ENCODE data around the gene KCNB1.
"Not testable (repeated sequence)": the region's sequence is repeated elsewhere in the genome, so short reads cannot be mapped to it uniquely, and the experiment has no call there.

The KCNB1 gene

DNA sequence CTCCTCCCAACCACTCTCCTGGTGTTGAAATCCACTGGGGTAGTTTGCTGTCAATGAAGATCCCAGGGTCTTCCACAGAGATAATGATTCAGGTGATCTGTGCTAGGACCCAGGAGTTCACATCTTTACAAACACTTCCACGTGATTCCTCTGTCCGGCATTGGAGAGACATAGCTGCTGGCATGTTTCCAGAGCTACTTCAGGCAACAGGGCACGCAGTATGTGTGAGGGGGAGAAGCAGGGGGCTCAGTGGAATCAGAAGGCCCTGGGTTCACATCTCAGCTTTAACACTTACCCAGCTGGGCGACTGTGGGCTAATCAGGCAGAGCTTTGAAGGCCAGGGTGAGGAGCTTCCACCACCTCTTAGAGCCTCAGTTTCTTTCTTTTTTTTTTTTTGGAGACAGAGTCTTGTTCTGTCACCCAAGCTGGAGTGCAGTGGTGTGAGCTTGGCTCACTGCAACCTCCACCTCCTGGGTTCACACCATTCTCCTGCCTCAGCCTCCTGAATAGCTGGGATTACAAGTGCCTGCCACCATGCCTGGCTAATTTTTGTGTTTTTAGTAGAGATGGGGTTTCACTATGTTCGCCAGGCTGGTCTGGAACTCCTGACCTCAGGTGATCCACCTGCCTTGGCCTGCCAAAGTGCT is 72.4 kb downstream of the KCNB1 start:
- not testable (repeated sequence) for DNase-seq (ENCODE audit: low spot score)

DNA sequence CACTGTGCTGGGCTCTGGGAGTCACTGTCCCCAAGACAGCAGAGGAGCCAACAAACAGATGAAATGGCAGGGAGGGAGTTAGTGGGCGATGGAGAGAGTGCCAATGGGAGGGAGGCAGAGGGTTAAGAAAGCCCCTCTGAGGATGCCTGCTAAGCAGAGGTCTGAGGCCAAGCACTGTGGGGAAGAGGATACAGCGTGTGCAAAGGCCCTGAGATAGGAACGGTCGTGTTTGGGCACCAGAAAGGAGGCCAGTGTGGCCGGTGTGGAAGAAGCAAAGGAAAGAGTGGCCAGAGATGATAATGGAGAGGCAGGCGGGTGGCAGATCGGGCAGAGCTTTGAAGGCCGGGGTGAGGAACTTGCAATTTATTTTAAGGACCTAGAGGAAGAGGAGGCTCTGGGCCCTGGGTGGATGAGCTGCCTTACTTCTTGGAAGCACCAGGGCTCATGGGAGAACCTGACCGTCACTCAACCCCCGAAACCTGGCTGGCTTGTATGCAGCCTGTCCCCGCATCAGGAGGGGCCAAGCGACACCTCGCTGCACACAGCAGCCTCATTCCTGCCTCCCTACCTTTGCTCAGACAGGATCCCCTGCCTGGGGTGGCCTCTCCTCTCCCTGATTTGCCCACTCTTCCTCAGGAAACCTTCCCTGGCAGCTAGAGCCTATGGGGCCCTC is 73.0 kb downstream of the KCNB1 start:
- no peak for DNase-seq (ENCODE audit: low spot score)

DNA sequence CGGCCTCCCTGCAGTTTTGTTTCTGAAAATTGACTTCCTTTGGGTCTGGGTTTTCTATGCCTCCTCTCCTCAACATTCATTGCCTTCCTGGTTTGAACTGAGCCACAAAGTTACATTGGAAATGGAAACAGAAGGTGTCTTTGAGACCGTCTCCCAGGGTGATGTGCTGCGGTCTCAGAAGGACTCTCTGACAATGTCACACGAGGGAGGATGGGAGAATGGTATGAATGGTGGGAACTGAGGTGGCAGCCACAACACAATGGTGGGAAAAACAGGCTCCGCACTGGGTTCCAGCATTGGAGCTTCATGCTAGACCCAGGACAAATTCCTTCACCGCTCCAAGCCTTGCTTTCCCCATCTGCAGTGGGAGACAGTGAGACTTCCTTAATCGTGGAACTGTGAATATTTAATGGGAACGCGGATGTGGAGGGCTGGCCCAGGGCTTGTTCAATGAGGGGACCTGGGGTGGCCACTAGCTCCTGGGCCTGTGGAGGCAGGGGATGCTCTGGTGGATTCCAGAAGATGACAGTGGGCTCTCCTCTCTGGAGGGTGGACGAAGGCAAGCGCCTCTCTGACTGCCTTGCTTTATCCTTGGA is 73.9 kb downstream of the KCNB1 start:
- DNase-seq (ENCODE audit: low spot score), result no peak

DNA sequence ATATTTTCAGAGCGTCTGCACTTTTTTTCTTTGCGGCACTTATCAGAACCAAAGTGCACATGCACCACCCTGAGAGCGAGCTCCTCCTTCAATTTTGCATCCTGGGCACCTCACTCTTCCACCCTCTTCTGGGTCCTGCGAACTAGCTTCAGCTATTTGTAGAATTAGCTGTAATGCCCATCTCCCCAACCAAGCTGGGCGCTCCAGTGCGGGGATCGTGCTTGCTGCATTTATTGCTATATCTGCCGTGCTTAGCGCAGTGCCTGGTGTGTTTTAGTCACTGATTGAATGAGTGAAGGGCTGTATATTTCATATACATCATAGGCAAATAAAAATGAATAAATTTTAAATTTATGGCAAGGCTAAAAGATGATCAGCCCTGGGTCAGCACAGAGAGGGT is 75.8 kb downstream of the KCNB1 start:
- no peak for DNase-seq (ENCODE audit: low spot score)

DNA sequence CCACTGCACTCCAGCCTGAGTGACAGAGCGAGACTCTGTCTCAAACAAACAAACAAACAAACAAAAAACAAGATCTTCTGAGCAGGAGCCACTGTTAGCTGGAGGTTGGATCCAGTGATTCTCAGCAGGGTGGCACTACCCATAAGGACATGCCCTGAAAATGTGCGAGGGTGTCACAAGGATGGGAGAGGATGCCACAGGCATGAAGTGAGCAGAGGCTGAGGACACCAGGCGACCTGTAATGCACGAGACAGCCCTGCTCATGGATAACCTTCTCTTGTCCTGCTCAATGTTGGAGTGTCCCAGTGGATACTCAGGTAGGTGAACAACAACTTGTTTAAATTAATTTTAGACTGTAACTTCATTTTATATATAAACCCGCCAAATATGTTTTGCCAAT is 76.8 kb downstream of the KCNB1 start:
- no peak for DNase-seq (ENCODE audit: low spot score)

DNA sequence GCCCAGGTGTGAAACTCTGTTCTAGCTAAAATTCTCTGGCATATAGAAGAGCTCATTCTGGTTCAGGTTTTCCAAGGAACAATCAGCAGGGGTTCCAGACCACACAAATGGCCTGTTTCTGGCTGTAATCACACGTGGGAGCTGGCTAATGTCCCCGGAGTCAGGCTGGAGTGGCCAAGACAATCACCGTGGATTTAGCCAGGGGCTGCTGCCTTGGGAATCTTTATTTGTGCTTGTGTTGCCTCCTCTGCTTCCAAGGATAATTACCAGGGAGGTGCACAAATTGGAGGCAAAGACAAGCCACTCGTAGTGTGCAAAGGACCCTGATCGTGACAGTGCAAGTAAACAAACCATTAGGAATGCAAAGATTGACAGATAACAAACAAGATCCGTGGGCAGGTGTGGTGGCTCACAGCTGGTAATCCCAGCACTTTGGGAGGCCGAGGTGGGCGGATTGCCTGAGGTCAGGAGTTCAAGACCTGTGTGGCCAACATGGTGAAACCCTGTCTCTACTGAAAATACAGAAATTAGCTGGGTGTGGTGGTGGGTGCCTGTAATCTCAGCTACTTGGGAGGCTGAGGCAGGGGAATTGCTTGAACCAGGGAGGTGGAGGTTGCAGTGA is 77.3 kb downstream of the KCNB1 start:
- DNase-seq (ENCODE audit: low spot score), result peak; percentile 52

DNA sequence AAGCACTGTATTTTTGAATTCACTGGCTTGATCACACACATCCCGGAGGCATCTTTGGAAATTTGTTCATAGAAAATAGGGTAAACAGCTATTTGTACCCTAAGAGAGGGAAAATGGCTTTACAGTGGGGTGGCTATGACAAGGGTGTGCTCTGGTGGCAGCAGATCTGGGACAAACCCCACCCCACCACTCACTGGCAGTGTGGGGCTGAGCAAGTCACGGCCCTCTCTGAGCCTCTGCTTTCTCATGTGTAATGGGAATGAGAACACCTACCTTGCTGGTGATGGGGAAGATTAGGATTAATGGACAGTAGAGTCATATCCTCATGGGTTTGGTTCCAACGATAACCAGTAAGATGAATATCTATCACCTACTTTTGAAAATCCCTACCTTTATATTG is 78.0 kb downstream of the KCNB1 start:
- no peak for DNase-seq (ENCODE audit: low spot score)

DNA sequence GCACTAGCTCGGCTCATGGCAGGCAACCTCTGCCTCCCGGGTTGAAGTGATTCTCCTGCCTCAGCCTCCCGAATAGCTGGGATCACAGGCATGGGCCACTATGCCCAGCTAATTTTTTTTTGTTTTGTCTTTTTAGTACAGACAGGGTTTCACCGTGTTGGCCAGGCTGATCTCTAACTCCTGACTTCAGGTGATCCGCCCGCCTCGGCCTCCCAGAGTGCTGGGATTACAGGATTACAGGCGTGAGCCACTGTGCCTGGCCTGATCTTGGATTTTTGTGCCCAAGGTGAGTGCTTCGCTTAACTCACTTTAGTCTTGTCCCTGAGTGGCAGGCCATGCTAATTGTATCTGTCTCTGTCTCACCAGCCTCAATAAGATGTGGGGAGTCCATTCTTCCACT is 78.6 kb downstream of the KCNB1 start:
- no peak for DNase-seq (ENCODE audit: low spot score)

DNA sequence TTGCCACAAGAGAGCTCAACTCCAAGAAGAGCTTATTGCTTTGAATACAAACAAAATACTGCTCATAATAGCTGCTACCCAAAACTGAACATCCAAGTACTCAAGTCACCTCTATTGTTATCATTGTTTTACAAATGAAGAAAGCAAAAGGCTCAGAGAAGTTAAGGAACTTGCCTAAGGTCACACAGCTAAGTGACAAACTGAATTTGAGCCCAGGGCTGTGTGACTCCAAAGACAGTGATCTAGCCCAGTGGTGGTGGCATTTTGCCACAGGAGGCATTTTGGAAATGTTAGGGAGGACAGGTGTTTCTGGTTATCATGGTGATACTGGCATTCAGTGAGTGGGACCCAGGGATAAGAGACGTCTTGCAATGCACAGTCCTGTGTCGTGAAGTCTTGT is 79.5 kb downstream of the KCNB1 start:
- DNase-seq (ENCODE audit: low spot score), result no peak

DNA sequence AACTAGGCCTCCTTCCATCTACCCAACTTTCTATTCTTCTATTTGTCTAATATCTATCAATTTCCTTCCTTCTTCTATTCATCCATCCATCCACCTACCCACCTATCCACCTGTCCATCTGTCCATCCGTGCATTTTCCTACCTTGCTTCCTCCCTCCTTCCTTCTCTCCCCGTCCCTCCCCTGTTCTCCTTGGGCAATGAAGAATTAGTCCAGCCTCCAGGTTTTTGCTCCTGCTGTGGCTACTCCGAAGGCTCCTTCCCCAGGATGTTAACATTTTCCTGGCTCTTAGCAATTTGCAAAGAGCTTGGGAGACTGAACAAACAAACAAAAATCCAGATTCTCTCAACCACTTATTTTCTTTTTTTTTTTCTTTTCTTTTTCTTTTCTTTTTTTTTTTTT is 81.6 kb downstream of the KCNB1 start:
- no peak for DNase-seq (ENCODE audit: low spot score)

DNA sequence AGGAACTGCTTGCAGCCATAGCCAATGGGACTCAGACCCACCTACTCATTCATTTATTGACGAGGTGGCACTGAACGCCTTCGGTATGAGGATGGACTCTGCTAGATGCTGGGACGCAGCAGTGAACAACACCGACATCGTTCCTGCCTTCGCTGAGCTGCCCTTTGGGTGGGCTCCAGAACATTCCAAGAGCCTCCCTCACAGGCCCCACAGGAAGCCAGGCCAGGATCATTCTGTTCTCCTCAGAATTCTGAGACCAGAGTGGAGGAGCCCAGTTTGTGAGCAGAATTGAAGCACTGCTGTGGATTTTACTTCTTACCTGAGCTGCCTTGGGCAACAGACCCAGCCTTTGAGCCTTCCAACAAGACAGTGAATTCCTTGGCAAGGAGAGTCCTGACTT is 82.1 kb downstream of the KCNB1 start:
- no peak for DNase-seq (ENCODE audit: low spot score)

DNA sequence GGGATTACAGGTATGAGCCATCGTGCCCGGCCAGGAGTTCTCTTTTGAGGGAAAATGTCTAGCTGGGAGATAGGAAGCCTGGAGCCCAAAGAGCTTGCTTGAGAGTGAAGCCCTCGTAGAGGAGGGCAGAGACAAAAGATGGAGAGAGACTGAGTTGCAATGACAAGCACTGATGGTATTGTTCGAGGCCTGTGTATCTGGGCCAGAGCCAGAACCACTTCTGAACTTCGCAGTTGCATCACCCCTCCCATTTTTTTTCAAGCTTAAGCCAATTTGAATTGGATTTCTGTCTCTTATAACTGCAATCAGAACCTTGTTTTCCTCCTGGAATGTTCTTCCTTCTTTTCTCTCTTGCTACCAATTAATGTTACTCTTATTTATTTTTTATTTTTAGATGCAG is 83.1 kb downstream of the KCNB1 start:
- DNase-seq (ENCODE audit: low spot score), result no peak

DNA sequence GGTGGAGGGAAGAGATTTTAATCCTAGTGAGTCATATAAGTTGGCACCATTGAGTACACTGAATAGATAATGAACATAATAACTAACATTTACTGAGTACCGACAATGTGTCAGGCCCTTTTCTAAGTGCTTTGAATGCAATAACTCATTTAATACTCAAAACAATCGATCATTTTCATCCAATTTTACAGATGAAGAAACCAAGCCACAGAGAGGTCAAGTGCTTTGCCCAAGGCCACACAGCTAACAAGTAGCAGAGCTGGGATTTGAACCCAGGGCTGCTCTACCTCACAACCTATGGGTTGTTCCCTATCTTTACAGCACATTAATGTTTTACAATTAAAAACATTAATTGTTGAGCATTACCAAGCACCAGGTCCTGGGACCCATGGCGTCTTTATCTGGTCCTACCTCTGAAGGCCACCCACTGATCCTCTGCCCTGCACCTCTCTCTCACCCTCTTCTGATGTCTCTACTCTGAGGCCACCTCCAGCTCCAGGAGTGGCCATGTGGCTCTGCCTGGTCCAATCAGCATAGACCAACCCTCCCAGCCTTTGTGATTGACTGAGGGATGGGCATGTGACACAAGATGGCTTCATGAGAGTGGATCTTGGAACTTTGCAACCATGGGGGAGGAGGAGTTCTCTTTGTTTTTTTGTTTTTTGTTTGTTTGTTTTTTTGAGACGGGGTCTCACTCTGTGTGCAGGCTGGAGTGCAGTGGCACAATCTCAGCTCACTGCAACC is 83.9 kb downstream of the KCNB1 start:
- DNase-seq (ENCODE audit: low spot score), result no peak

DNA sequence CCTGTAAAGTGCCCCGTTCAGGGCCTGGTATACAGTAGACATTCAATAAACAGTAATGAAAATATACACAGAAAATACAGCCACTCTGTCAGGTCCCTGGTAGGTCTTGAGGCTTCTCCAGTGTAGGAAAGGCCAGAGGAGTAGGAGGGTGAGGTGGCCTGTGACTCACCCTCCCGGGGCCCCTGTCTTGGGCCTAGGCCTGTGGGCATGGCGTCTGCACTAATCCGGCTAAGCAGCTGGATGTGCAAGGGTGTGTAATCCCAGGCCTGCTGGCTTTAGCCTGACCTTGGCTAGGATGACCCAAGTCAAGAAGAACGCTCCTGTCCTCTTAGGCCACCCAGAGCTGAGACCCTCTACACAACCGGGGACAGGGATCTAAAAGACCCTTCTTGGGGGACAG is 84.9 kb downstream of the KCNB1 start:
- DNase-seq (ENCODE audit: low spot score), result no peak

DNA sequence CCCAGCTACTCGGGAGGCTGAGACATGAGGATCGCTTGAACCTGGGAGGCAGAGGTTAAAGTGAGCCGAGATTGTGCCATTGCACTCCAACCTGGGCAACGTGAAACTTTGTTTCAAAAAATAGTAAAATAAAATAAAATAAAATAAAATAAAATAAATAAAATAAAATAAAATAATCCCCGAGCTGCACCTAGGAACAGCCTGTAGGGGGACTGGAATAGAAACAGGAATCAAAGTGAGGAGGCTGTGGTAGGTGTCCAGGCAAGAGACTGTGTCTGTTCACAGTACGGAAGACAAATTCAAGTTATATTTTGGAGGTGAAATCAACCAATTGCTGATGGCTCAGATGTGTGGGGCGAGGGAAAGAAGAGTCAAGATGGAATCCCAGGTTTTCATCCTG is 86.2 kb downstream of the KCNB1 start:
- no peak for DNase-seq (ENCODE audit: low spot score)

DNA sequence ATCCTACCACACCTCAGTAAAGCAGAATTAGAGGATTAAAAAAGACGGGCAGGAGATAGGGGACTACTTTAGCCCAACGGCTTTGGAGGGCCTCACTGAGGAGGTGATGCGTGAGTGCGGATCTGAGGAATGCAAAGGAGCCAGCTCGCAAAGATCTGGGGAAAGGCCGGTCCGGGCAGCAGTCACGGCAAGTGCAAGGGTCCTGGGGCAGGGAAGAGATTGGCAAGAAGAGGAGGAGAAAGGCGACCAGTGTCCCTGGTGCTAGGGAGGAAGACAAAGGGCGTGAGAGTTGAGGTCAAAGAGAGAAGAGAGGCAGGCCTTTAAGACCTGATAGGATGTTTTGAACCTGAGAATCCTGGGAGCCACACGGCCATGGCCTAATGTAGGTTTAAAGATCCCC is 86.8 kb downstream of the KCNB1 start:
- DNase-seq (ENCODE audit: low spot score), result no peak

DNA sequence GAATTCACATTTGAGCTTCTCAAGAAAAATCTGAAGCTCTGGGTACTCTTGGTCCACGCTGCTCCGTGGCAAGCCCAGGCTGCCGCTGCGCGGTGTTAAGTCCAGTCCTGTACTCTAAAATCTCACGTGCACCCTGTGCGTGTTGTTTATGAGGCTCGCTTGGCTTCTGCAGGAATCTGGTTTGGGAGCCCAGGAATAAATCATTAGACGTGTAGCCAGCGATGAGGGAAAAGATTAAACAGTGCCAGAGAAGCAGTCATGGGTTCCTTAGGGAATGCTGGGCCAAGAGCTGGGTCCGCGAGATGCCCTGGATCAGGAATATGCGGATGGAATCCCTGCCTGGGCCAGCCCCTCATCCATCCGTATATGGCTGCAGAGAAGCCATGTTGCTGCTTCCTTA is 87.3 kb downstream of the KCNB1 start:
- DNase-seq (ENCODE audit: low spot score), result peak; percentile 62

DNA sequence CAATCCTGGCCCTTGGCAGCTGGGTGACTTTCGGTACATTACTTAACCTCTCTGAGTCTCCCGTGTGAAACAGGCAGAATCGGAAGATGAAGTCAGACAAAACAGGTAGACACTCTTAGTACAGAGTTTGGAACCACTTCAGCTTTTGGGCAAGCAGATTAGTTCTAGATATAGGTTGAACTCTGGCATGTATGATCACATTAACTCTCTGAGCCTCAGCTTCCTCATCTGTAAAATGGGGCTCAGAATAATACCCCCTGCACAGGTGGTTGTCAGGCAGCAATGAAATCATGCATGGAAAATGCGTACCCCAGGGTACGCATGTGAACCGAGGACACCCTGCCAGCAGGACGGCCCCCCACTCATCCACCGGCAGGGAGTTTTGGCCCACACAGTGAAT is 87.7 kb downstream of the KCNB1 start:
- no peak for DNase-seq (ENCODE audit: low spot score)

DNA sequence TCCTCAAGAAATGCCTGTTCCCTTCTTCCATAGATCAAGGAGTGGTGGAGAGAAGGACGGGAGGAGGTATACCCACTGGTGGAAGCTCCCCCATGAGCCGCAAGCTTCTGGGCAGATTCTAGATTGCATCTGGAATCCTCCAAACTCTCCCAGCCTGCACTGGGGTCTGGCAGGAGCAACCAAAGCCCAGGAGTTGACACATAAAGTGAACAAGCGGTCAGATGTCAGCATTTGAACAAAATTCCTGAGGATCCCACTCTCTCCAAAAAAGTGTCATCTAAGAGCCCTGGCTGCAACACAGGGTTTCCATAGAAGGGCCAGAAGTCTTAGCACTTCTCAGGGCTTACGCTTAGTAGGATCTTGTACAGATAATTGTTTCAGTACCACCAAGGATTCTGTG is 88.2 kb downstream of the KCNB1 start:
- no peak for DNase-seq (ENCODE audit: low spot score)

DNA sequence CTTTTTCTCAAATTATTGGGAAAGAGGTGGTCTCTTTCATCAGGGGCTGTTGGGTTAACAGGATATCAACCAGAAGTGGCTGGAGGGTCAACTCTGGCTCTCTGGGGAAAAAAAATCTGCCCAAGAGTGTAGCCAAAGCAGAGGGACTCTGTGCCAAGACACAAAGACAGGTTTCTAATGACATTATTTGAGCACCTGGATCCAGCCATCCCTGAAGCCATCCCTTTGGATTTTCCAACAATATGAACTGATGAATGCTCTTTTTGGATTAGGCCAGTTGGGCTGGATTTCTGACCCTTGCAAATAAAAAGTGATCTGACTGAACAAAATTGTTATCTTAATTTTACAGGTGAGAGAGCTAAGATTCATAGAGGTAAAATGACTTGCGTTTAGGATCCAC is 88.7 kb downstream of the KCNB1 start:
- no peak for DNase-seq (ENCODE audit: low spot score)

DNA sequence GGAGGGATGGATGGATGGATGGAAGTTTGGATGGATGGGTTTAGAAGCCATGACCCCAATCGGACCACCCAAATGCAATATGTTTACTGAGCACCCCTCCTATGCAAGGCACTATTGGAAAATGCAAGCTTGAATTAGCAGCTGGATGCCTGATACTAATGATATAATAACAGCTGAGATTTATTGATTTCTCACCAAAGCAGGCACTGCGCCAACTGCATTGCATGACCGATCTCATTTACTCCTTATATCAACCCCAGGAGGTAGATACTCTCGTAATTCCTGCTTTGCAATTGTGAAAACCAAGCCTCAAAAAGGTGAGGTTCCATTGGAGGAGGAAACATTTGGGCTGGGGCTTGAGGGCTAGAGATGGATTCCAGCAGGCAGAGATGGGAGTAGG is 89.7 kb downstream of the KCNB1 start:
- DNase-seq (ENCODE audit: low spot score), result no peak

Data from SK-N-DZ (cell line).